PC-3 (cell line): ENCODE results near the gene CTNND2.

Experiments used
- CTCF ChIP-seq: fragments of 300-600 bp; sonication (generic); conservative IDR thresholded peaks from 2 replicates; pipeline ENCODE4 v1.5.1; 2017; ENCODE audit warnings: antibody characterized with exemption, low read depth, mild to moderate bottlenecking, low read length
- EZH2 ChIP-seq: fragments of 300-600 bp; sonication (generic); IDR thresholded peaks from one replicate; pipeline ENCODE4 v1.6.1; 2017; ENCODE audit warnings: antibody characterized with exemption, mild to moderate bottlenecking, low read length; ENCODE audit not compliant: unreplicated experiment
- EZH2phosphoT487 ChIP-seq: fragments of 300-600 bp; sonication (generic); IDR thresholded peaks from 2 replicates; pipeline ENCODE4 v1.6.1; 2018; ENCODE audit warnings: mild to moderate bottlenecking, antibody characterized with exemption, low read length, borderline replicate concordance

GRCh38 chr5:11322133-11322532, 582.1 kb downstream of the CTNND2 start:
- TF ChIP-seq CTCF (no peak), EZH2 (no peak), EZH2phosphoT487 (no peak)
